Stimulated activated effector memory CD8-positive, alpha-beta T cell treated with anti-CD3 and anti-CD28 coated beads, Interleukin-12 subunit alpha, Interleukin-12 subunit beta, amount 100 ng/mL, for 72 hours (primary cell): ENCODE data around the gene DAPL1.
"Not testable (repeated sequence)": the region's sequence is repeated elsewhere in the genome, so short reads cannot be mapped to it uniquely, and the experiment has no call there.

Experiments
- ATAC-seq: fragments of 150-1000 bp; cut with Tn5 transposase; 2 replicates; pipeline ENCODE4 v1.10.0; 2021
- DNase-seq, 2 donors: peaks; one replicate each; pipeline ENCODE4 v3.0.0; 2021 to 2022; ENCODE audit warnings: low spot score in 2 of 2
- H3K27ac Mint-ChIP-seq: one replicate; pipeline ENCODE4 v1.8.0; 2022; ENCODE audit warnings: mild to moderate bottlenecking, mixed read lengths
- H3K36me3 Mint-ChIP-seq: one replicate; pipeline ENCODE4 v1.8.0; 2022; ENCODE audit warnings: mild to moderate bottlenecking, mixed read lengths
- H3K4me1 Mint-ChIP-seq: one replicate; pipeline ENCODE4 v1.8.0; 2022; ENCODE audit warnings: mixed read lengths
- H3K4me3 Mint-ChIP-seq: one replicate; pipeline ENCODE4 v1.8.0; 2022; ENCODE audit warnings: mild to moderate bottlenecking, mixed read lengths
- H3K9me3 Mint-ChIP-seq: one replicate; pipeline ENCODE4 v1.8.0; 2022; ENCODE audit warnings: mixed read lengths

DAPL1 gene

GRCh38 chr2:158826965-158827364, 31.8 kb downstream of the DAPL1 start:
- no peak overlapping the region for H3K4me3 Mint-ChIP-seq
- no peak for ATAC-seq
- no peak for DNase-seq
- H3K36me3 Mint-ChIP-seq: no peaks in the 10 kb centered on the region
- no peaks in the 10 kb centered on the region for H3K9me3 Mint-ChIP-seq
- no peaks in the 10 kb centered on the region for H3K4me1 Mint-ChIP-seq
- no peak overlapping the region for H3K27ac Mint-ChIP-seq

GRCh38 chr2:158828378-158829164, 33.5 kb downstream of the DAPL1 start:
- no peaks in the 10 kb centered on the region for H3K36me3 Mint-ChIP-seq
- H3K27ac Mint-ChIP-seq: no peak overlapping the region
- ATAC-seq (no peak), DNase-seq (no peak)
- no peaks in the 10 kb centered on the region for H3K4me1 Mint-ChIP-seq
- H3K9me3 Mint-ChIP-seq: no peaks in the 10 kb centered on the region
- no peak overlapping the region for H3K4me3 Mint-ChIP-seq

- Mint-ChIP-seq H3K4me1 (no peaks in the 10 kb centered on the region), H3K9me3 (no peaks in the 10 kb centered on the region), H3K36me3 (no peaks in the 10 kb centered on the region), H3K27ac (no peak overlapping the region), H3K4me3 (no peak overlapping the region)
- DNase-seq: no peak
- ATAC-seq: no peak
Measured at GRCh38 chr2:158829167-158829566, 34.0 kb downstream of the DAPL1 start.

- Mint-ChIP-seq H3K4me3 (no peak overlapping the region), H3K9me3 (no peaks in the 10 kb centered on the region), H3K4me1 (no peaks in the 10 kb centered on the region), H3K36me3 (no peaks in the 10 kb centered on the region), H3K27ac (no peak overlapping the region)
- ATAC-seq (no peak), DNase-seq (no peak)
Measured at GRCh38 chr2:158830201-158830600, 35.1 kb downstream of the DAPL1 start.

- Mint-ChIP-seq H3K27ac (no peak overlapping the region), H3K4me1 (no peaks in the 10 kb centered on the region), H3K9me3 (no peaks in the 10 kb centered on the region), H3K4me3 (no peak overlapping the region), H3K36me3 (no peaks in the 10 kb centered on the region)
- DNase-seq (no peak), ATAC-seq (no peak)
Measured at GRCh38 chr2:158835431-158835830, 40.3 kb downstream of the DAPL1 start.

- Mint-ChIP-seq H3K9me3 (no peaks in the 10 kb centered on the region), H3K27ac (no peak overlapping the region), H3K4me3 (no peak overlapping the region), H3K36me3 (no peaks in the 10 kb centered on the region), H3K4me1 (no peaks in the 10 kb centered on the region)
- ATAC-seq (peak; percentile 13), DNase-seq (no peak)
Measured at GRCh38 chr2:158837645-158838044, 42.5 kb downstream of the DAPL1 start.

GRCh38 chr2:158841850-158842249, 46.7 kb downstream of the DAPL1 start:
- H3K27ac Mint-ChIP-seq: no peak overlapping the region
- H3K4me1 Mint-ChIP-seq: no peaks in the 10 kb centered on the region
- no peak for ATAC-seq
- H3K36me3 Mint-ChIP-seq: no peaks in the 10 kb centered on the region
- DNase-seq: no peak
- H3K9me3 Mint-ChIP-seq: no peaks in the 10 kb centered on the region
- H3K4me3 Mint-ChIP-seq: no peak overlapping the region

- H3K4me3 Mint-ChIP-seq: no peak overlapping the region
- no peak for DNase-seq
- H3K36me3 Mint-ChIP-seq: no peaks in the 10 kb centered on the region
- ATAC-seq: no peak
- no peaks in the 10 kb centered on the region for H3K9me3 Mint-ChIP-seq
- H3K4me1 Mint-ChIP-seq: no peaks in the 10 kb centered on the region
- no peak overlapping the region for H3K27ac Mint-ChIP-seq
Measured at GRCh38 chr2:158845444-158845843, 50.3 kb downstream of the DAPL1 start.

GRCh38 chr2:158845859-158846258, 50.7 kb downstream of the DAPL1 start:
- Mint-ChIP-seq H3K36me3 (no peaks in the 10 kb centered on the region), H3K27ac (no peak overlapping the region), H3K9me3 (no peaks in the 10 kb centered on the region), H3K4me1 (no peaks in the 10 kb centered on the region), H3K4me3 (no peak overlapping the region)
- ATAC-seq (no peak), DNase-seq (no peak)

- H3K9me3 Mint-ChIP-seq, H3K4me1 Mint-ChIP-seq, H3K36me3 Mint-ChIP-seq, H3K27ac Mint-ChIP-seq, DNase-seq, ATAC-seq, H3K4me3 Mint-ChIP-seq: not testable (repeated sequence)
Measured at GRCh38 chr2:158847526-158847925, 52.4 kb downstream of the DAPL1 start.

- not testable (repeated sequence) for ATAC-seq, H3K27ac Mint-ChIP-seq, H3K4me1 Mint-ChIP-seq, DNase-seq, H3K9me3 Mint-ChIP-seq, H3K36me3 Mint-ChIP-seq, H3K4me3 Mint-ChIP-seq
Measured at GRCh38 chr2:158848031-158848970, 53.2 kb downstream of the DAPL1 start.

- not testable (repeated sequence) for H3K4me1 Mint-ChIP-seq, ATAC-seq, H3K9me3 Mint-ChIP-seq, DNase-seq, H3K27ac Mint-ChIP-seq, H3K4me3 Mint-ChIP-seq, H3K36me3 Mint-ChIP-seq
Measured at GRCh38 chr2:158860179-158860578, 65.1 kb downstream of the DAPL1 start.

- not testable (repeated sequence) for H3K9me3 Mint-ChIP-seq, ATAC-seq, H3K4me1 Mint-ChIP-seq
Measured at GRCh38 chr2:158861626-158862025, 66.5 kb downstream of the DAPL1 start.

GRCh38 chr2:158865469-158865868, 70.4 kb downstream of the DAPL1 start:
- H3K9me3 Mint-ChIP-seq, H3K27ac Mint-ChIP-seq, DNase-seq, H3K4me3 Mint-ChIP-seq, ATAC-seq, H3K36me3 Mint-ChIP-seq, H3K4me1 Mint-ChIP-seq: not testable (repeated sequence)

More at GRCh38 chr2:158861626-158862025, 66.5 kb downstream of the DAPL1 start:
- H3K36me3 Mint-ChIP-seq, DNase-seq, H3K27ac Mint-ChIP-seq, H3K4me3 Mint-ChIP-seq: not testable (repeated sequence)
